Ureter (tissue), 1 donor: ENCODE data around the gene TCF20. TPM values are rescaled to one million over a fixed set of nuclear protein-coding genes. Genes with fewer than 3 reads are reported as not detected.

ENCODE experiments used
- DNase-seq: peaks from one replicate; pipeline ENCODE4 v3.0.0-alpha.2; 2020; ENCODE audit warnings: low spot score
- total RNA-seq: library from RNA; stranded (reverse); gene quantifications from one replicate; pipeline ENCODE4 v1.2.4, GENCODE V29; 2023
- donor health status: DM: yes; HTN: yes; CAD: no.

Gene TCF20
- total RNA-seq: 64.9 TPM

GRCh38 chr22:42270510-42271190, at the start of gene TCF20:
TCF20 (minus strand) TSS chr22:42270653; CDS start chr22:42215305, 55,348 bp downstream.
- DNase-seq: peak; percentile 81

GRCh38 chr22:42319386-42319785, 48.9 kb upstream of the TCF20 start:
- DNase-seq: no peak

GRCh38 chr22:42318967-42319366, 48.5 kb upstream of the TCF20 start:
- DNase-seq: no peak

GRCh38 chr22:42317691-42318547, 47.5 kb upstream of the TCF20 start:
- peak; percentile 71 for DNase-seq

GRCh38 chr22:42317008-42317407, 46.6 kb upstream of the TCF20 start:
- DNase-seq: peak; percentile 65

GRCh38 chr22:42315392-42315756, 44.9 kb upstream of the TCF20 start:
- no peak for DNase-seq

- DNase-seq: no peak
These were observed 44.4 kb upstream of the TCF20 start for GRCh38 chr22:42314709-42315391.

GRCh38 chr22:42313804-42314581, 43.5 kb upstream of the TCF20 start:
- no peak for DNase-seq

- DNase-seq: no peak
These were observed 42.8 kb upstream of the TCF20 start for GRCh38 chr22:42313204-42313603.

- DNase-seq: no peak
These were observed 40.0 kb upstream of the TCF20 start for GRCh38 chr22:42310291-42311015.

GRCh38 chr22:42309865-42310264, 39.4 kb upstream of the TCF20 start:
- DNase-seq: no peak

GRCh38 chr22:42308892-42309468, 38.5 kb upstream of the TCF20 start:
- no peak for DNase-seq

- DNase-seq: no peak
These were observed 37.5 kb upstream of the TCF20 start for GRCh38 chr22:42307806-42308563.

- no peak for DNase-seq
These were observed 35.6 kb upstream of the TCF20 start for GRCh38 chr22:42306010-42306409.

GRCh38 chr22:42304324-42304790, 33.9 kb upstream of the TCF20 start:
- no peak for DNase-seq

- no peak for DNase-seq
These were observed 33.2 kb upstream of the TCF20 start for GRCh38 chr22:42303396-42304323.

GRCh38 chr22:42301742-42302102, 31.3 kb upstream of the TCF20 start:
- no peak for DNase-seq

- no peak for DNase-seq
These were observed 30.8 kb upstream of the TCF20 start for GRCh38 chr22:42301077-42301741.
